Measurements from ENCODE around the gene DIS3L2.
"Not testable (repeated sequence)": the region's sequence is repeated elsewhere in the genome, so short reads cannot be mapped to it uniquely, and the experiment has no call there.

Gene DIS3L2

DNA sequence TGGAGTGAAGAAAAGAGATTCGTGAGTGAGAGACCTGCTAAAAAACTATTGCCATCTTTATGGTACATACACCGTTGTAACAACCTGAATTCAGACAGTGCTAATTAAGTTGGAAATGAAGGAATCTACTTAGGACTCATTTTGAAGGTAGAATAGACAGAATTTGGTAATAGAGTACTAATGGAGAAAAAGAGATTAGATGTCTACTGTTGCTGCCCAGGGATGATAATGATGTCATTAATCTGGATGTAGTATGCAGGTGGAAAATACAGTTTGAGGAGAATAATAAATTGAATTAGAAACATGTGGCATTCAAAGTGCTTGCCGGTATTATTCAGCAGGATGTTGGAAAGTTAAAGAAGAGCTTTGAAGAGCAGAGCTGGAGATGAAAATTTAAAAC, 44.7 kb downstream of the DIS3L2 start:
- no peak for DNase-seq (ENCODE audit: extremely low read depth in 1 of 2, low read depth in 1 of 2)

DNA sequence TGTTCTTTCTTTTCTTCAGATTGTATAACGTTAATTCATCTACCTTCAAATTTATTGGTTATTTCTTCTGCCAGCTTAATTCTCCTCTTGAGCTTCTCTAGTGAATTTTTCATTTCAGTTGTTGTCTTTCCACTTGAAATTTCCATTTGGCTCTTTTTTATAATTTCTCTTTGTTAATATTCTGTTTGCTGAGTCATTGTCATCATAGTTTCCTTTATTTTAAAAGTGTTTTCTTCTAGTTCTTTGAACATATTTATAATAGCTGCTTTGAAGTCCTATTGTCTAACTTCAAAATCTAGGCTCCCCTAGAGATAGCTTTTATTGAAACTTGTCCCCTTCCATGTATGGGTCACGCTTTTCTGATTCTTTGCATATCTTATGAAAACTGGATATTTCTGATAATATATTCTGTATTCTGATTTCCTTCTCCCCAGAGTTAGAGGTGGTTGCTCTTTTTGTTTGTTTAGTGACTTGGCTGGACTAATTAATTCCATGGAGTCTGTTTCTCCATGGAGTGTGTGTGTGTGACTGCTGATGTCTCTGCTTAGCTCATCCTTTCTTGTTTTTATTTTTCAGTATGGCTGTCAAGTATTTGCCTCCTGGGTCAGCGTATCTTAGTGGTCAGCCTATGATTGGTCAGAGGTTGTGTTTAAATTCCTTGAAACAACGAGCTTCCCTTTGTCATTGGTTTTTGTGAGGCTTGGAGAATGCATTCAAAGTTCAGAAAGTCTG, 47.6 kb downstream of the DIS3L2 start:
- no peak for DNase-seq (ENCODE audit: extremely low read depth in 1 of 2, low read depth in 1 of 2)

GRCh38 chr2:232009639-232010274, 48.2 kb downstream of the DIS3L2 start:
- no peak for DNase-seq (ENCODE audit: extremely low read depth in 1 of 2, low read depth in 1 of 2)

GRCh38 chr2:232013701-232014353, 52.3 kb downstream of the DIS3L2 start:
- no peak for DNase-seq (ENCODE audit: extremely low read depth in 1 of 2, low read depth in 1 of 2)

DNA sequence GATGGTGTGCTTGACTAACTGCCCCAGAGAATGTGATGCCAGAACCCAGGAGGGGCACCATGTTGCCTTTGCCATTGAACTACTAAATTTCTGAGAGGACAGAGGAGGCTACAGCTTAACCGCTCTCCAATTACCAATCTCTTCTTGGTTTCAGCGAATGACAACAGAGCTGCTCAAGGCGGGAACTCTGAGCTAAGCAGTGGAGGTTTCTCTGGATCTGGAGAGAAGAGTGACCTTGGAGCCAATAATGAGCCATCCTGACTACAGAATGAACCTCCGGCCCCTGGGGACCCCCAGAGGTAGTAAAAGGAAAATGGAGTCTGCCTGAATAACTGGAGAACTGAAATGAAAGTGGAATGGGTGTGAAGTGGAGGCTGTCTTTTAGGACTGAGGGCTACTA, 53.2 kb downstream of the DIS3L2 start:
- no peak for DNase-seq (ENCODE audit: extremely low read depth in 1 of 2, low read depth in 1 of 2)

- no peak for DNase-seq (ENCODE audit: extremely low read depth in 1 of 2, low read depth in 1 of 2)
Observed at GRCh38 chr2:232018181-232018580, 56.7 kb downstream of the DIS3L2 start.

- DNase-seq (ENCODE audit: extremely low read depth in 1 of 2, low read depth in 1 of 2) = no peak
Observed at GRCh38 chr2:232022718-232023117, 61.2 kb downstream of the DIS3L2 start.

- no peak for DNase-seq (ENCODE audit: extremely low read depth in 1 of 2, low read depth in 1 of 2)
Observed at GRCh38 chr2:232023426-232023825, 61.9 kb downstream of the DIS3L2 start.

- no peak for DNase-seq (ENCODE audit: extremely low read depth in 1 of 2, low read depth in 1 of 2)
Observed at GRCh38 chr2:232024457-232024856, 62.9 kb downstream of the DIS3L2 start.

DNA sequence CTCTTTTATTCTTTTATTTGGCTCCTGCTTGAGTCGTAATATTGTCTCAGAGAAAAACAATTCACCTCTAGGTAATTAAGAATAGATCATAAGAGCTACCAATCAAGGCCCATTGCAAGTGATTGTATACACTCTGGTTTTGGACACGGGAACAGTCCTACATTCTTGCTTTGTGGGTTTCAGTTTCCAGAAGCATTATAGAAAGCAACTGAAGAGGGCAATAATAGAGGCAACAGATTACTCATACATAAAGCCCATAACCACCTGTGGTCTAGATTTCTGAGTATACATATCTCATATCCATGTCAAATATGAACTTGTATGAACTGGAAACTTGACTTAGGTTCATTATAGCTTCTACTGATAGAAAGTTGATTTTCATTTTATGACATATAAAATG, 65.4 kb downstream of the DIS3L2 start:
- DNase-seq (ENCODE audit: extremely low read depth in 1 of 2, low read depth in 1 of 2) = no peak

GRCh38 chr2:232027530-232027929, 66.0 kb downstream of the DIS3L2 start:
- no peak for DNase-seq (ENCODE audit: extremely low read depth in 1 of 2, low read depth in 1 of 2)

DNA sequence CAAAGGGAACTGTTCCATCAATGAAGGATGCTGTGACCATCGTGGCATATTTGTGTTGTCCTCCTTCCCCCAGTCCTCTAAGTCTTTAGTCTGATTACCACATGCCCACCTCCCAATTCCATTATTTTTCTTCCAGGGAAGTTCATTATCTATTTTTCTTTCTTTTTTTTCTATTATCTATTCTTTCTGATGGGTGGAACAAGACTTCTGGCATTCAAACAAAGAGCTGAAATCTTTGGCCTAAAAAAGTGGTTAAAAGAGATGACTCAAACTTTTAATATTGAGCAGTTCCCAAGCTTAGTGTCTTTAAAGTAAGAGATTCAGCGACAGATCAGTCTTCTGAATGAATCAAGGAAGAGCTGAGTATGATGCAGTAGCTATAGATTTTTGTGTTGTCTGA, 66.6 kb downstream of the DIS3L2 start:
- no peak for DNase-seq (ENCODE audit: extremely low read depth in 1 of 2, low read depth in 1 of 2)

DNA sequence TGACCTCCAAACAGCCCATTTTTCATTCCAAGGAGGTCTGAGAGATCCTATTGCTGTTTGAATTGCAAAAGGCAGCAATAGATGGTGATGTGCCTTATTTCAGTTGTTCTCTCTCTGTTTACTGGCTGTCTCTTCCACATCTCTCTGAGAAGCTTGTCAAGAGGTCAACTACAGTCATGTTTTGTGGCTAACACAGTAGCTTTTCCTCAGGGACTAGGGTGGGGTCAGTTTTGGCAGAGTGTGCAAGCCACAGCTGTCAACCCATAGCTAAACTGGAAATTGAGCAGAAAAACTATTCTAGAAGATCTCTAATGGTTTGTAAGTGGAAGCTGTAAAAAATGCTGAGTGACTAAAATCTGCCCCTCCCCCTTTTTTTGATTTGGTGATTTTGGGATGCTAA, 67.1 kb downstream of the DIS3L2 start:
- DNase-seq (ENCODE audit: extremely low read depth in 1 of 2, low read depth in 1 of 2) = no peak

DNA sequence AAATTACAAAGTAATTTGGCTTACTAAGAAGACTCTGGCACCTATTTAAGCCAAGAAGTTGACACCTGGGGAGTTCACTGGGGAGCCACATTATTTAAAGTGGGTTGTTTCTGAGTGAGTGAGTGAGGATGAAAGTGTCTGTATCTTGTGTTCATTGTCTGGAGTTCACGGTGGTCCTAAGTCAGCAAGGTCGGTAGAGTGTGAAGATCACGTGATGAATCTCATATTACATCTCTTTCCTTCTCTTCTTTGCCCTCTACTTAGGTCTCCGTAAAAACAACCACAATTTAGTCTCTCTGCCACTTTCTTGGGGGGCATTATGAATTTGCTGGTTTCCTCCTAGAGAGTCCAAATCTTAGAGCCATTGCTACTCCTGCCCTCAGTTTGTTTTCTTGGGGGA, 67.8 kb downstream of the DIS3L2 start:
- no peak for DNase-seq (ENCODE audit: extremely low read depth in 1 of 2, low read depth in 1 of 2)

DNA sequence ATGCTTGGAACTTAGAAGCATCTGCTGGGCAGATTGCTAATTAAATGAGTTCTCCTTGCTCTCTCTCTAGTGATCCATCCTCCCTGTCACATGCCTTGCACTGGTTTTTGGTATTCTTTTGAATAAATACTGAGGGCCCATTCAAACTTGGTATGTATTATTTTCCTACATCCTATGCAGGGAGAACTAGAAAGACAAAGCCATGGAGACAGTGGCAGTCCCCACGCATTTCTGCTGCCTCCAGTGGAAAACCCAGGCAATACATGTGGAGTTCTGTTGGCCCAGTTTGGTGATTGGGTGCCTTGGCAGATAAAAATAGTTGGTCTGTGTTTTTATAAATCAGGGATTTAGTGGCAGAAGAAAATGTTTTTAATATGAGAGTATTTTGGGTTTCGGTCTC, 68.7 kb downstream of the DIS3L2 start:
- no peak for DNase-seq (ENCODE audit: extremely low read depth in 1 of 2, low read depth in 1 of 2)

- not testable (repeated sequence) for DNase-seq (ENCODE audit: extremely low read depth in 1 of 2, low read depth in 1 of 2)
Observed at GRCh38 chr2:232035292-232035691, 73.8 kb downstream of the DIS3L2 start.

GRCh38 chr2:232036876-232037275, 75.4 kb downstream of the DIS3L2 start:
- not testable (repeated sequence) for DNase-seq (ENCODE audit: extremely low read depth in 1 of 2, low read depth in 1 of 2)

DNA sequence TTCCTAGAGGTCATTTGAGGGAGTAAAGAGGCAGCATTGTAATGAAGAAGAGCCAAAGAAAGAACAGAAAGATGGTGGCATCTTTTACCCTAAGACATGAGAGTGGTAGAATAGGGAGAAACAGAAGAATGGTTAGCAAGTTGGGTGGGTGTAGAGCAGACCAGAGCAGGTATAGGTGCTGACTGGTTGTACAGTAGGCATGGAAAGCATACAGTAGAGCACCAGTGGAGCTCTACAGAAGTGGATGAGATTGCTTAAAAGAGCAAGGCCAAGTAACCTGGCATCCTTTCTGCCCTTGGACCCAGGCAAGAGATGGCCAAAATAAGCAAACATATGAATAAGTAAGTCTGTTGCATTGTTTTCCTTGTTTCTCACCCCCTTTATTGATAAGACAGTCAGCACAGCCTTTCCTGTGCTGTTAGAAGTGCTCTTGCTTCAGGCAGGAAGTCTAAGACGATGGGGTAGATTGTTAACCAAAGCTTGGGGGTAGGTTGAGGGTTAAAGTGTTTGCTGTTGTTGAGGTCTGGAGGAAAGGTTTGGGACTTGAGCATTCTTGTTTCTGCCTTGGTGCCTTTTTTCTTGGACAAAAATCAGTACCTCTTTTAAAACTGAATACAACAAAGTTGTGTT, 76.9 kb downstream of the DIS3L2 start:
- DNase-seq (ENCODE audit: extremely low read depth in 1 of 2, low read depth in 1 of 2) = no peak

DNA sequence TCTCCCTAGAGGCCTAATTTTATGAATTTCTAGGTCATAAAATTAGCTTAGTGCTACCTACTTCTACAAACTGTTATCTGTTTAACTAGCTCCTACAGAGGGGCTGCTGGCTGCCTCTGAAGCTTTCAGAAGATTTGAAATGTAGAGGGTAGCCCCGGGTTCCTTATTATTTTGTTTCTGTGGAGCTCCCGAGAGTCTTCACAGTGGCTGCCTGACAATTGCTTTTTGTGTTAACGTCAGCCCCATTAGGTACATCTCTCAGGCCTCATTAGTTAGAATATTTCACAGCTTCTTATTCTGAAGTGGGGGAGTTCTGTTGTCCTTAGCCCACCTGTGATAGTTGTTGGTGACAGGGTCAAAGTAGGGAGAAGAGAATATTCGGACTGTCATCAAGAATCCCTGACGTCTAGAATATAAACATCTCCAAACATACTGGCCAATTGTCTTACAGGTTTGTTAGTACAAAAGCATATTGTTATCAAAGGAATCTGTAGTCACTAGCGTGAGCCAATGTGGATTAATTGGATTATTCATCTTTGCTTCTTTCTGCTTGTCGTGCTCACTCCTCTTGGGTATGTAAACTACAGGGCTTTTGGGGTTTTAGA, 77.5 kb downstream of the DIS3L2 start:
- no peak for DNase-seq (ENCODE audit: extremely low read depth in 1 of 2, low read depth in 1 of 2)

DNA sequence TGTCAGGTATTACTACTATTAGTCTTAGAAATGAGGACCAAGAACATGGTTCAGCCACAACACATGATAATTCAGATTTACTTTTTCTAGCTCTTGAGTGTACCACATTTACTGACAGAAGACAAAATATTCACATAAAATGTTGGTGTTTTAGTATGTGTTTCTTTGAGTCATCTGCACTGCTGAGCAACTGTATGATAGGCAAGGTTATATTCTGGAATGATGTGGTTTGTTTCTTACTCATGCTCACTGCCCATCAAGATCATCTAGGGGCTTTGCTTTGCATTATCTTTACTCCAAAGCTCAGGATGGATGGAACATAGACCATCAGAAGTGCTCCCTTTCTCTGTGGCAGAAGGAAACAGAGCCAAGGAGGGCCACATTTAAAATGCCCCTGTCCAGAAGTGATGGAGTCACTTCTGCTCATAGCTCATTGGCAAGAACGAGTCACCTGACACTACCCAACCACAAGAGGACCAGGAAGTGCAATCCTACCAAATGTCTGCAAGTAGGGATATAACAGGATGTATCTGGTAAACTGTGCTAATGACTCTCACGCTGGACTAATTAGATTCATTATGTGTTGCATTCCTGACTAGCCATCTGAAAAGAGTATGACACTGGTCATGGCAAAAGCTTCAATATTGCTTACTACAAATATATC, 81.5 kb downstream of the DIS3L2 start:
- no peak for DNase-seq (ENCODE audit: extremely low read depth in 1 of 2, low read depth in 1 of 2)

DNA sequence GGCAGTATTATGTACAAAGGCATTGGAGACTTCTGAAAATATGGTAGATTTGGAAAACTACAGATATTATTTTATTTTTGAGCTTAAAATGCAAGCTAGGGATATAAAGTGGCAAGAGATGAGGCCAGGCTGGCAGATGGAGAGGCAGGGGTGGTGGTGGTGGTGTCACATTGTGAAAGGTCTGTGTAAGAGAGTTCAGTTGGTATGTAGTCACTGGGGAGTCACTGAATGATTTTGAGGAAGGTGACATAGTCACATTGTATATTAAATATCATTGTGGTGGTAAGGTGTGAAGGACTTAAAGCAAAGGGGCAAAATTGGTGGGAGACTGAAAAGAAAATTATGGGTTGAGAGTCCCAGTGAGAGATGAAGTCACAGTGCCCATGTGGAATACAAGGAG, 82.5 kb downstream of the DIS3L2 start:
- no peak for DNase-seq (ENCODE audit: extremely low read depth in 1 of 2, low read depth in 1 of 2)
